SK-N-SH treated with all-trans-retinoic acid at 6 μM for 48 hours (cell line): ENCODE results near the gene GCA.

Experiments used
- BACH2 ChIP-seq: fragments of 250-450 bp; sonication (Bioruptor Pico); IDR thresholded peaks from 2 replicates; pipeline ENCODE4 v1.9.0; 2021; ENCODE audit warnings: mild to moderate bottlenecking, borderline replicate concordance
- ISL1 ChIP-seq: fragments of 250-450 bp; sonication (Bioruptor Pico); IDR thresholded peaks from 2 replicates; pipeline ENCODE4 v2.1.2; 2022; ENCODE audit warnings: mild to moderate bottlenecking, moderate library complexity
- OSR1 ChIP-seq: fragments of 250-450 bp; sonication (Bioruptor Pico); IDR thresholded peaks from 2 replicates; pipeline ENCODE4 v1.8.0; 2022; ENCODE audit warnings: moderate library complexity, mild to moderate bottlenecking, inconsistent platforms
- RARB ChIP-seq: fragments of 250-450 bp; sonication (Bioruptor Pico); IDR thresholded peaks from 2 replicates; pipeline ENCODE4 v1.8.0; 2021; ENCODE audit warnings: mild to moderate bottlenecking, moderate library complexity
- TOX ChIP-seq: fragments of 250-450 bp; sonication (Bioruptor Pico); IDR thresholded peaks from 2 replicates; pipeline ENCODE4 v1.8.0; 2021; ENCODE audit warnings: mild to moderate bottlenecking, moderate library complexity, borderline replicate concordance
- ZC3H10 ChIP-seq: fragments of 250-450 bp; sonication (Bioruptor Pico); IDR thresholded peaks from 2 replicates; pipeline ENCODE4 v1.5.1; 2021; ENCODE audit warnings: mild to moderate bottlenecking, moderate library complexity
- ZFP3 ChIP-seq: fragments of 250-450 bp; sonication (Bioruptor Pico); IDR thresholded peaks from 2 replicates; pipeline ENCODE4 v1.5.0; 2020; ENCODE audit warnings: mild to moderate bottlenecking, moderate library complexity
- ZFP30 ChIP-seq: fragments of 450-650 bp; formaldehyde crosslinking; IDR thresholded peaks from 2 replicates; pipeline ENCODE4 v1.5.0; 2022; ENCODE audit warnings: mild to moderate bottlenecking, moderate library complexity
- TF ChIP-seq, protein P1 (sequence below): fragments of 250-450 bp; sonication (Bioruptor Pico); IDR thresholded peaks from 2 replicates; pipeline ENCODE4 v1.8.0; 2020; ENCODE audit warnings: mild to moderate bottlenecking, moderate library complexity, borderline replicate concordance
- TF ChIP-seq, protein P2 (sequence below): fragments of 250-450 bp; sonication (Bioruptor Pico); IDR thresholded peaks from 2 replicates; pipeline ENCODE4 v1.5.1; 2020; ENCODE audit warnings: low read depth, mild to moderate bottlenecking, moderate library complexity

DNA sequence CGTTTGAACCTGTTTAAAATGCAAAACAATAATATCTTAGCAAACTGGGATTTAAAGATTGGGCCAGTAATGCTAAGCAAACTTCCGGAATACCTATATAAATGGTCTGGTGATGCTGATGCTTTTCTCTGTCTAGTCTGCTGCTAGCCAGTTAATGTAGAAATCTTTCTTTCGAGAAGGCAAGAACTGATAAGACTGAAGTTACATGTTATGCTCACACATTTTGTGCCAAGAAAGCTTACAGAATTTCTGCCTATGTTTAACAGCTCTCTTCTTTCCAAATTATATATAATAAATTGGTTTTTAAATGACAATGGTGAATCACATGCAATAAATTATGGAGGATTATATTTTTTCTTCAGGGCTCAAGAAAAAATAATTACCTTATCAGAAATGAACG is 37.9 kb downstream of the GCA start:
- no peak for TF ChIP-seq ZFP3
- TF ChIP-seq RARB (CRISPR knock-in tag): no peak
- TF ChIP-seq, protein P1, sequence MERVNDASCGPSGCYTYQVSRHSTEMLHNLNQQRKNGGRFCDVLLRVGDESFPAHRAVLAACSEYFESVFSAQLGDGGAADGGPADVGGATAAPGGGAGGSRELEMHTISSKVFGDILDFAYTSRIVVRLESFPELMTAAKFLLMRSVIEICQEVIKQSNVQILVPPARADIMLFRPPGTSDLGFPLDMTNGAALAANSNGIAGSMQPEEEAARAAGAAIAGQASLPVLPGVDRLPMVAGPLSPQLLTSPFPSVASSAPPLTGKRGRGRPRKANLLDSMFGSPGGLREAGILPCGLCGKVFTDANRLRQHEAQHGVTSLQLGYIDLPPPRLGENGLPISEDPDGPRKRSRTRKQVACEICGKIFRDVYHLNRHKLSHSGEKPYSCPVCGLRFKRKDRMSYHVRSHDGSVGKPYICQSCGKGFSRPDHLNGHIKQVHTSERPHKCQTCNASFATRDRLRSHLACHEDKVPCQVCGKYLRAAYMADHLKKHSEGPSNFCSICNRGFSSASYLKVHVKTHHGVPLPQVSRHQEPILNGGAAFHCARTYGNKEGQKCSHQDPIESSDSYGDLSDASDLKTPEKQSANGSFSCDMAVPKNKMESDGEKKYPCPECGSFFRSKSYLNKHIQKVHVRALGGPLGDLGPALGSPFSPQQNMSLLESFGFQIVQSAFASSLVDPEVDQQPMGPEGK: no peak
- no peak for TF ChIP-seq ZC3H10 (CRISPR knock-in tag)
- no peak for TF ChIP-seq TOX
- no peak for TF ChIP-seq BACH2 (CRISPR knock-in tag)
- no peak for TF ChIP-seq ISL1 (CRISPR knock-in tag)
- TF ChIP-seq OSR1 (CRISPR knock-in tag): no peak
- TF ChIP-seq ZFP30 (CRISPR knock-in tag): no peak
- TF ChIP-seq, protein P2, sequence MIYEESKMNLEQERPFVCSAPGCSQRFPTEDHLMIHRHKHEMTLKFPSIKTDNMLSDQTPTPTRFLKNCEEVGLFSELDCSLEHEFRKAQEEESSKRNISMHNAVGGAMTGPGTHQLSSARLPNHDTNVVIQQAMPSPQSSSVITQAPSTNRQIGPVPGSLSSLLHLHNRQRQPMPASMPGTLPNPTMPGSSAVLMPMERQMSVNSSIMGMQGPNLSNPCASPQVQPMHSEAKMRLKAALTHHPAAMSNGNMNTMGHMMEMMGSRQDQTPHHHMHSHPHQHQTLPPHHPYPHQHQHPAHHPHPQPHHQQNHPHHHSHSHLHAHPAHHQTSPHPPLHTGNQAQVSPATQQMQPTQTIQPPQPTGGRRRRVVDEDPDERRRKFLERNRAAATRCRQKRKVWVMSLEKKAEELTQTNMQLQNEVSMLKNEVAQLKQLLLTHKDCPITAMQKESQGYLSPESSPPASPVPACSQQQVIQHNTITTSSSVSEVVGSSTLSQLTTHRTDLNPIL (CRISPR knock-in tag): no peak
